ENCODE results near the gene HSPB9. TPM values are rescaled to one million over a fixed set of nuclear protein-coding genes. Genes with fewer than 3 reads are reported as not detected.

HSPB9 gene
- total RNA-seq, 3 donors from 2014 or later, result 0.10 TPM; not detected in 2

DNA sequence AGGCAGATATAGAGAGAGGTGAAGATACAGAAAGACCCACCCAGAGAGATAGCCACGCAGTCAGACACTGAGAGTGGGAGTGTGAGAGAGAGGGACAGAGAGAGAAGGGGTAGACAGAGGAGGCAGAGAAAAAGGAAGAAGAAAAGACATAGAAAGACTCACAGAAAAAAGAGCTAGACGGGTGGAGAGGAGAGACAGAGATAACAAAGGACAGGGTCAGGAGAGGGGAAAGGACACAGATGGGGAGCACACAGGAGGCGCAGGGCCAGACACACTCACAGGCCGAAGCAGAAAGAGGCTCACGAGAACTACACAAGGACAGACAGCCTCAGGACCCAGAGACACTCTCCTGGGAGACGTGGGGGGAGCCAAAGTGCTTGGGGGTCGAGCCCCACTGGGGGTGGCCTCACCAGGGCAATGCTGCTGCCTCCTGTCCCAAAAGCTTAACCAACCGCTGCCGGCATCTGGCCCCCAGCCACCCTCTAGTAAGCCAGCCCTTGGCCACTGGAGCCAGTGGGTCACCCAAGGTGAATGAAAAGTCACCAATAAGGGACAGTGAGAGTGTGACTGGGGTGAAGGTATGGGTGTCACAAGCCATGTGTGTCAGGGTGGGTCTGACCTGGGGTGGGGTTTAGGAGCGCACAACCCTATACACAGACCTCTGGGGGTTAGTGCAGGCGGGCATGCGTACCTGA lies 28.1 kb upstream of the HSPB9 start:
- ATAC-seq (no peak), DNase-seq (no peak)
- Mint-ChIP-seq H3K4me1 (ENCODE audit: low read depth) (peaks cover 8% of the 10 kb centered on the region), H3K4me3 (no peak overlapping the region), H3K27me3 (ENCODE audit: low read depth) (peaks cover 26% of the 10 kb centered on the region), H3K36me3 (ENCODE audit: insufficient read depth) (no peaks in the 10 kb centered on the region), H3K9me3 (no peaks in the 10 kb centered on the region)

DNA sequence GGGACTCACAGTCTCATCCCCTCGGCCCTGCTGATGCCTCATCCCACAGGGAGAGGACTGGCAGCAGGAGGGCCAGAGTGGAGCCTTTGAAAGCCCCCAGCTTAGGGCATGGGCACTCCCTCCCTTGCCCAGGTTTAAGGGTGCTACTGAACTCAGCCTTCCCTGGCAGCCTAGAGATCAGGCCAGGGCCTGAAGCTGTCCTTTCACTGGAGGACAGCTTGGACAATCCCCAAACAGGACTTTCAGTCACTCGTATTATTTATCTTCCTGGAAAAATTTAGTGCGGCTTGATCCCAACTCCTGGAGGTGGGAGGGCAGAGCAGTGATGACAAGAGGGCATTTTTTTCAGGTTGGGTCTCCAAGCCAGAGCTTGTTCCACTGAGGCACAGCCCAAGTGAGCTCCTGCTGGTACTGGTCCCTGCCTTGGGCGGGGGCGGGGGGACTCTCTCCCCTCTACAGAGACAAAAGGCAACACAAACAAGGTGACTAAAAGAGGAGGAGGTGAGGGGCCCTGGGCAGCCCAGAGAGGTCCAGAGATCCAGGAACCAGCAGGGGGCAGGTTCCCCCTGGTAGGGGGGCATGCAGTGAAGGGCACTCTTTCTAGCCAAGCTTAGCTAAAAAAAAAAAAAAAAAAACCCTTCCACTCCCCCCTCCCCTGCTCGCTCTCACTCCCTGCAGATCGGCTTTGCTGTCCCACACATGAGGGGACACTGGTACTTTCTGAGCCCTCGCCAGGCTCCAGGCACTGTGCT lies 26.1 kb upstream of the HSPB9 start:
- Mint-ChIP-seq H3K4me1 (ENCODE audit: low read depth) (peaks cover 8% of the 10 kb centered on the region), H3K9me3 (no peaks in the 10 kb centered on the region), H3K4me3 (no peak overlapping the region), H3K27me3 (ENCODE audit: low read depth) (peaks cover 22% of the 10 kb centered on the region), H3K36me3 (ENCODE audit: insufficient read depth) (peaks cover 2% of the 10 kb centered on the region)
- ATAC-seq, result no peak
- no peak for DNase-seq

DNA sequence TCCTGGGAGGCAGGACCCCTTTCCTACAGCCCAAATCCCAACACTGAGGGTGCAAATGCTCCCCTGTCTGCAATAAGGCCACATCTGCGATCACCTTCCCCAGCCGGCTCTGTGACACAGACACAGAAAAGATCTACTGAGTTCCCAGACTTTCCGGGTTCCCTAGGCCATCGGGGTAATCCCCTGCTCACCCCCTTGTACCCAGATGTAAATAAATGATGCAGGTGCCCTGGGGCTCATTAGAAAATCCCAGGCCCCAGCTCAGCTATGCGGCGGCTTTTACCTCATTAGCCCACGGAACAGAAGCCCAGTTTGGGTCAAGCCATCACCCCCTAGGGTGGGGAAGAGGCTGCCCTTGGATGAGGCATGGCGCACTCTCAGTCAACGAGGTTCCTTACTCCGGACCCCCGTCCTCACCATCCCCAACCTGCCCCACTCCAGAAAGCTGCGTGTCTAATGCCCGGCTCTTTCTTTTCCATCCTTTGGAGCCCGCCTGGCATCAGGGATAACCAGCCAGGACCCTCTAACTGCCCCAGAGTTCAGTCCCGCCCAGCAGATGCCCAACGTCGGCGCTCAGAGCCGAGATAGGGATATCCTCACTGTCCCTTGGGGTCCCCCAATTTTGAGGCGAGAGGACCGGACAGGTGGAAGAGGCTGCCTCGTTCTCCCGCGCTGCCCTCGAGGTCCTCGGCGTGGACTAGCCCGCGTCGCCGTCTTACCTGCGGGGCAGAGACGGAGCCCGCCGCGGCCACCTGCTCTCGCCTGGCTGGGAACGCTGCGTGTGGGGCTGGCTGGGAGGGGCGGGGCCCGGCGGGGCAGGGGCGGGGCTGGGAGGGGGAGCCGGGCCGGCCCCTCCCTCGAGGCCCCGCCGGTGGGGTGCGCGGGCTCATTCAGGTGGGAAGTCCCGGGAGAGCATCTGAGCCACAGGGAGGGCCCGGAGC lies 24.6 kb upstream of the HSPB9 start, which contains the start of gene ZNF385C:
Gene ZNF385C, minus strand, starts transcription at position 783 of the 941 bp plus-strand sequence. CDS start 35,417 bp downstream, outside the sequence.
- Mint-ChIP-seq H3K9me3 (no peaks in the 10 kb centered on the region), H3K4me1 (ENCODE audit: low read depth) (peaks cover 8% of the 10 kb centered on the region), H3K27me3 (ENCODE audit: low read depth) (peaks cover 20% of the 10 kb centered on the region), H3K36me3 (ENCODE audit: insufficient read depth) (peaks cover 2% of the 10 kb centered on the region), H3K4me3 (peak within 1 kb of the TSS; percentile 53)
- DNase-seq (peak; percentile 42), ATAC-seq (peak; percentile 83 to 89)

DNA sequence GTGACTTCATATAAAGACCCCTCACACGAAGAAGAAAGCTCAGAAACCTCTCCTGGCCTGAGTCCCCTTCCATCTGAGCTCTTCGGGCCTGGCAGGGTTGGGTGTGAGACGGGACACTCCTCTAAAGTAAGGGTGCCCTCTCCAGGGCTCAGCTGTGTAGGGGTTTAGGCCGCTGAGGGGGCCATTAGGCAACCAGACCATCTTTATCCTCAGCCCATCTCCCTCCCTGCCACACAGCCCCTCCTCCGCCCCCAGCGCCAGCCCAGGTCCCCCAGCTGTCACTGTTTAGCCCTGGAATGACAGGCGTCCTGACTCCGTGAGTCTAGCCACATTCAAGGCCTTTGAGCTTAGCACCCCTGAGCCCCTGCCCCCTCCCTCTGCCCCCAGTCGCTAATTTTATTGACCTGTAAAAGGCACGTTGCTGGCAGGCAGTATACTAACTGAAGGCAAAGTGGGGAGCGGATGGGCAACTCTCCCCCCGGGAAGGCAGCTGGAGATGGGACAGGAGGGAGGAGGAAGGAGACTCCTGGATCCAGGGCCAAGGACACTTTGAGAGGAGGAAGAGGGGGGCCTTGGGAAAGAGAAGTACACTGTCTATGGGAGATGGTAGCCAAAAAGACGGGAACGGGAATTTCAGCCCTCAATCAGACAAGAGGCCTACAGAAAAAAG lies 23.7 kb upstream of the HSPB9 start:
- peaks cover 8% of the 10 kb centered on the region for H3K4me1 Mint-ChIP-seq (ENCODE audit: low read depth)
- no peaks in the 10 kb centered on the region for H3K9me3 Mint-ChIP-seq
- peaks cover 20% of the 10 kb centered on the region for H3K27me3 Mint-ChIP-seq (ENCODE audit: low read depth)
- peaks cover 2% of the 10 kb centered on the region for H3K36me3 Mint-ChIP-seq (ENCODE audit: insufficient read depth)
- DNase-seq (no peak), ATAC-seq (no peak)
- H3K4me3 Mint-ChIP-seq, result no peak overlapping the region

DNA sequence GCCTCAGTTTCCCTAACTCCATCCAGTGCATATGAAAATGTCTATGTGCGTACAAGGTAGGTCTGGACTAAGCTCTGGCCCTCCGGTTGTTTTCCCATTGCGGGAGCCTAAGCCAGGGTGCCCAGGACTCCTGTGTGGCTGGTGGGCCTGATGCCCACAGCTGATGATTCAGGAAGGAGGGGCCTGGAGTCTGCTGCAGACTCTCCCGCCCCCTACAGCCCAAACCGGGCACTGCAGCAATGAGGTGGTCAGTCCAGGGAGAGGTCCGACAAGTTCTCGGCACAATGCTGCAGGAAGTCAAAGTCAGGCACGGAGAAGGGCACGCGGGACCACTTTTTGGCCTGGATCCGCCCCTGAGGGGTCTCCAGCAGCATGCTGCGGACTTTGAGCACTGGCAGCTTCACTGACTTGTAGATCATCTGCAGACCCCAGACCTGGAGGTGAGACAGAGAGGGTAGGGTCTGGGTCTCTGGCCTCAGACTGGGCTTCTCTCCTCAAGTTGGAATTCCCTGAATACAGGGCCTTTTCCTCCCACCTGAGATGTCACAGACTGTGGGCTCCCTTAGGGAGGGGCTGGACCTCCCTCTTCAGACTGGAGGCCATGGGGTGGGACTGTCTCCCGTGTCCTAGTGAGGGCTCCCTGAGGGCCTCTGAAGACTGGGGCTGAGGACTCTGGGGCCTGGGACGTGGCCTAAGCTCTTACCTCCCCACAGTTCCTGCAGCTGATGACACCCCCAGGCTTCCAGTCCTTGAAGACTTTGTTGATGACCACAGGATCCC lies 20.9 kb upstream of the HSPB9 start:
- Mint-ChIP-seq H3K27me3 (ENCODE audit: low read depth) (peaks cover 14% of the 10 kb centered on the region), H3K4me1 (ENCODE audit: low read depth) (peaks cover 8% of the 10 kb centered on the region), H3K9me3 (no peaks in the 10 kb centered on the region), H3K4me3 (no peak overlapping the region), H3K36me3 (ENCODE audit: insufficient read depth) (peaks cover 2% of the 10 kb centered on the region)
- ATAC-seq (peak; percentile 64 to 69), DNase-seq (peak; percentile 57)

DNA sequence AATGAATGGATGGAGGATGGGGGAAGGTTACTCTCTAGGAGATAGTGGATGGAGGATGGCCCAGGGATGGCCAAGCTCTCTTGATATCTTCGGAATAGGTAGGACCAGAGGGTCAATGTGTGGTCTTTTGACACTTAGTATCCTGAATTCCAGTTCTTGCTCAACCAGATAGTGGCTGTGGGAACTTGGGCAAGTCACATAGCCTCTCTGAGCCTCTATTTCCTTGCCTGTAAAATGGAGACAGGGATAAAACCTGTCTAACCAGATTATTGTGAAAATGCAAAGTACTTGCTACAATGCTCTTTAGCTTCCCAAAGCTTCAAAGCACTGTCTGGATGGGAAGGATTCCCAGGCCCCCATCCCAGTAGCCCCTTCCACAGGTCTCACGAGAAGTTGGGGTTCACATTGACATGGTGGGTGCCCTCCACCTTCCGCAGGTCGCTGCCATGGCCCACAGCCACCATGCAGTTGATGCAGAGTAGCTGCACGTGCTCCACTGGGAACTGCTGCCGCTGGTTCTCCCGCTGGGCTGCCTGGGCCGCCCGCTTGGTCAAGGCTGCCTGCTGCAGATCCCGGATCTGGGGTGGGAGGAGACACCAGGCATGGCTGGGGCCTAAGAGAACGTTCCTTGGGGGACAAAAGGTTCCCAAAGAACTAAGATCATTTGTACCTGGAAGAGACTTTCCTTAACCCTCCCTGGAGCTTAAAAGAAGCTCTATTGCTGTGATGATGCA lies 19.2 kb upstream of the HSPB9 start:
- H3K9me3 Mint-ChIP-seq, result no peaks in the 10 kb centered on the region

DNA sequence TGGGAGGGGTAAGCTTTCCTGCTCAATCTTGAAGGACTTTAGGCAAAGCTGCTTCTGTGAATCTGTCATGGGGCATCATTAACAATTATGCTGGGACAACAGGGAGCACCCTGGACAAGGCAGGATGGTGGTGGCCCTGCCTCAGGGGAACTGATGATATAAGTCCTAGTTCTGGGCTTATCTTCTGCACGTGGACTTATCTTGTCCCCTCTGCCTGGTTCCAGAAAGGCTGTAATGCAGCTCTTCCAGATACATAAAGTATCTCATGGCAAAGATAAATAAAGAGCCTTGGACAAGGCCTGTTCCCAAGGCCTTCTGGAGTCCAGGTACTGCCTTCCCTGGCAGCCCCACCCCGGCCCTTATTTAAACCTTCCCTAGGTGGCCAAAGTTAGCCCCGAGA lies 18.3 kb upstream of the HSPB9 start:
- H3K36me3 Mint-ChIP-seq (ENCODE audit: insufficient read depth), result peaks cover 2% of the 10 kb centered on the region
- ATAC-seq (no peak), DNase-seq (no peak)
- H3K9me3 Mint-ChIP-seq, result no peaks in the 10 kb centered on the region
- no peak overlapping the region for H3K4me3 Mint-ChIP-seq
- peaks cover 13% of the 10 kb centered on the region for H3K4me1 Mint-ChIP-seq (ENCODE audit: low read depth)
- H3K27me3 Mint-ChIP-seq (ENCODE audit: low read depth), result no peaks in the 10 kb centered on the region

More for the DNA sequence above, 19.2 kb upstream of the HSPB9 start:
- Mint-ChIP-seq H3K27me3 (ENCODE audit: low read depth) (no peaks in the 10 kb centered on the region), H3K4me1 (ENCODE audit: low read depth) (peaks cover 9% of the 10 kb centered on the region), H3K36me3 (ENCODE audit: insufficient read depth) (peaks cover 2% of the 10 kb centered on the region), H3K4me3 (no peak overlapping the region)
- no peak for ATAC-seq
- DNase-seq, result no peak

DNA sequence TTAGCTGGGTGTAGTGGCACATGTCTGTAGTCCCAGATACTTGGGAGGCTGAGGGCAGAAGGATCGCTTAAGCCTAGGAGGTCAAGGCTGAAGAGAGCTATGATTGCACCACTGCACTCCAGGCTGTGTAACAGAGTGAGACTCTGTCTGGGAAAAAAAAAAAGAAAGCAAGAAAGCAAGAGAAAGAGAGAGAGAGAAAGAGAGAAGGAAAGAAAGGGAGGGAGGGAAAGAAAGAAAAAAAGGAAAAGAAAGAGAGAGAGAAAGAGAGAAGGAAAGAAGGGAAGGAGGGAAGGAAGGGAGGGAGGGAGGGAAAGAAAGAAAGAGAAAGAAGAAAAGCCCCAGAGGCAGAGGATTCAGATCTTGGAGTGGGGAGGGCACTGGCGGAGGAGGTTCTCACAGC lies 16.6 kb upstream of the HSPB9 start:
- no peak for ATAC-seq

DNA sequence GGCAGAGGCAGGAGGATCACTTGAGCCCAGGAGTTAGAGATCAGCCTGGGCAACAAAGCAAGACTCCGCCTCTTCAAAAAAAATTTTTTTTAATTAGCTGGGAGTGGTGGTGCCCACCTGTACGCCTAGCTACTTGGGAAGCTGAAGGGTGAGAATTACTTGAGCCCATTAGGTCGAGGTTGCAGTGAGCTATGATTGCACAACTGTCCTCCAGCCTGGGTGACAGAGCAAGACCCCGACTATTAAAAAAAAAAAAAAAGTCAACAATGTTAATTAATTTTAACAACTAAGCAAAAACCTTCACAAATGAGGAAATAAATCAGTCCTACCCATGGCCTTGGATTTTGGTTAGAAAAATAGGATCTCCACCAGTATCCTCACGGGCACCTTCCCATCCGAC lies 15.5 kb upstream of the HSPB9 start:
- peaks cover 4% of the 10 kb centered on the region for H3K36me3 Mint-ChIP-seq (ENCODE audit: insufficient read depth)
- no peaks in the 10 kb centered on the region for H3K9me3 Mint-ChIP-seq
- ATAC-seq (no peak), DNase-seq (no peak)
- H3K27me3 Mint-ChIP-seq (ENCODE audit: low read depth), result no peaks in the 10 kb centered on the region
- peak overlapping the region; percentile 50 for H3K4me3 Mint-ChIP-seq
- peaks cover 33% of the 10 kb centered on the region for H3K4me1 Mint-ChIP-seq (ENCODE audit: low read depth)

More for the DNA sequence above, 16.6 kb upstream of the HSPB9 start:
- peaks cover 4% of the 10 kb centered on the region for H3K36me3 Mint-ChIP-seq (ENCODE audit: insufficient read depth)
- DNase-seq, result no peak
- no peaks in the 10 kb centered on the region for H3K27me3 Mint-ChIP-seq (ENCODE audit: low read depth)
- peaks cover 23% of the 10 kb centered on the region for H3K4me1 Mint-ChIP-seq (ENCODE audit: low read depth)
- H3K4me3 Mint-ChIP-seq, result no peak overlapping the region
- H3K9me3 Mint-ChIP-seq, result no peaks in the 10 kb centered on the region

DNA sequence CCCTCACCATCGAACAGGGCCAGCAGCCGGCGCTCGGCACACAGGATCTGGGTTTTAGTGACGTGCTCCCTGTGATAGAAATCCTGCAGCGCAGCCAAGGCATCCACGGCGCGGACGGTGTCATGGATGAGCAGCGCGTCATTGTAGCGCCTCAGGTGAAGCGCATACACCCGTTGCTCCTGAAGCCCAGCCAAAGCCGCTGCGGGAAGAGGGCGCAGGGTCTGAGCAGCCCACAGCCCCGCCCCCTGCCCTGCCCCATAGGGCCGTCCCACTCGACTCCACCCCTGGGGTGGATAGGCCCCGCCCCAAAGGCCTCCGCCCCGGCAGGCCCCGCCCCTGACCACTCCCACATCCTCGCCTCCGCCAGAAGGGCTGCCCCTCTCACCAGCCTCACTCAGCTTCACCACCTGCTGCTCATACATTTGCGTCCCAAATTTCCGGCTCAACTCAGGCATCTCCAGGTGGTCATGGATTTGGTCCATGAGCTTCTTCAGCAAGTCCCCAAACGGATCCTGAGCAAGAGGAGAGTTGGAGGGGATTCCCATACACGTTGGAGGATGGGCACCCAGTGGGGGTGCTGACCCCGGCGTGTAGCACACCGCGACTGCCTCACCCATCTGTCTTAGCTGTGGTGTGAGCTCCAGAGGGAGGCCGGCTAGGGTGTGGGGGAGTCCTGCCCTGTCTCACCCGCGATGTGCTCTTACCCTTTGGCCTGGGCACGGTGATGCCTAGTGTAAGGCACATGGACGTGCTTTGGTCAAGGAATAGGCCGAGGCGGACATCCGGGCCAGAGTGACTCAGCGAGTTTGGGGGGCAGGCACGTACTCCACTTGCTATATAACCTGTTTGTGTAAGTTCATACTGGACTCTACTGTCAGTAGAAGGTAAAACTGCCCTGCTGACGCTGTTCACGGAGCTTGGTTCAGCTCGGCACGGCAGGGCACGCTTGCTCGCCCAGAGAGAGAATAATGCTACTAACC lies 14.7 kb upstream of the HSPB9 start:
- Mint-ChIP-seq H3K36me3 (ENCODE audit: insufficient read depth) (peaks cover 4% of the 10 kb centered on the region), H3K9me3 (no peaks in the 10 kb centered on the region)

DNA sequence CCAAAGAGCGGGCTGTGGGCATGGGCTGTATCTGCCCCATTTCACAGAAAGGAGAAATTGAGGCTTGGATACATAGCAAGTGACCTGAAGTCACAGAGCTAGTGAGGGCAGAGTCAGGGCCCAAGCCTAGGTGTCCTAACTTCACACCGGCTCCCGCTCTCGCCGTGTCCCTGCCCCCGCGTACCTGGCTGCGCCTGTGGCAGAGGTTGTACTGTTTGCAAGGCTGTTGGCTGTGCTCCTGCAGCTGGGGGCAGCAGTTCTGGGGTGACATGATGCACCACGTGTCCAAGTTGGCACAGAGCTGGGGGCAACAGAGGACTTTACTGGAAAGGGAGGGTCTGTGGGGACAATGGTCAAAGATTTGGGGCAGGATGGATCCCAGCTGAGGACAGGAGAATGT lies 13.5 kb upstream of the HSPB9 start:
- ATAC-seq (no peak), DNase-seq (no peak)
- Mint-ChIP-seq H3K9me3 (no peaks in the 10 kb centered on the region), H3K36me3 (ENCODE audit: insufficient read depth) (peaks cover 4% of the 10 kb centered on the region), H3K4me1 (ENCODE audit: low read depth) (peaks cover 41% of the 10 kb centered on the region), H3K4me3 (no peak overlapping the region), H3K27me3 (ENCODE audit: low read depth) (no peaks in the 10 kb centered on the region)

More for the DNA sequence above, 14.7 kb upstream of the HSPB9 start:
- peak overlapping the region; percentile 50 for H3K4me3 Mint-ChIP-seq
- H3K4me1 Mint-ChIP-seq (ENCODE audit: low read depth), result peaks cover 39% of the 10 kb centered on the region
- ATAC-seq, result peak; percentile 81 to 87
- peak; percentile 95 for DNase-seq
- H3K27me3 Mint-ChIP-seq (ENCODE audit: low read depth), result no peaks in the 10 kb centered on the region
